HG02981 (cell line): ENCODE measurements around the gene MYO18B.

Experiments used
- ATAC-seq: cut with Tn5 transposase; IDR thresholded peaks from one replicate; pipeline ENCODE4 v1.9.1; 2021; ENCODE audit warnings: mild to moderate bottlenecking, moderate library complexity; ENCODE audit not compliant: unreplicated experiment

MYO18B gene

DNA sequence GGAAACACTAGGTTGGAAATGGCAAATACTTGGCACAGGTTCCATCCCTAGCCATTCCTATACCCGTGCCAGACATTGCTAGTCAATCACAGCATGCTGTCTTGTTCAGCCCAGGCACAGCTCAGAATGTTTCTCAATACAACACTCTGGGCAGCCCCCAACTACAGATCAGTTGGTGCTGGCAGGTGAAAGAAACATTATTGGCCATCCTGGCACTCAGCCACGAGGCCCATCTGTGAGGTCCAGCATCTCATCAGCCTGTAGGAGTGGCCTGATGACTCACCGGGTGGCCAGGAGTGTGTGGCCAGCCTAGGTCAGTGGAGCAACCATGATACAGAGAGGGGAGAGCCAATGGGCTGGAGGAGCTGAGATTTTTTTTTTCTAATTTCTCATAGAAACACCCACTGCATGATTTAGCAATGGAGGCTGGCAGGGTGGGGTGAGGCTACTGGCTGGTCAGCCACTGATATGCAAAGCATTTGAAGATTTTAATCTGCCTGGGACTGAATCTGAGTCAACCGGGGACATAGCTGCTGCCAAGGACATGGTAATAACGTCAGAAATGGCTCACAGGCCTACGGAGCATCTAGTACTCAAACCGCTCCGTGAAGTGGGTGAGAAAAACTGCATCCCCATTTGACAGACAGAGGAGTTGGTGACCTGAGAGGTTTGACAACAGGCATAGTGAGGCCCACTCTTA, 5.4 kb downstream of the MYO18B start:
- ATAC-seq = no peak

DNA sequence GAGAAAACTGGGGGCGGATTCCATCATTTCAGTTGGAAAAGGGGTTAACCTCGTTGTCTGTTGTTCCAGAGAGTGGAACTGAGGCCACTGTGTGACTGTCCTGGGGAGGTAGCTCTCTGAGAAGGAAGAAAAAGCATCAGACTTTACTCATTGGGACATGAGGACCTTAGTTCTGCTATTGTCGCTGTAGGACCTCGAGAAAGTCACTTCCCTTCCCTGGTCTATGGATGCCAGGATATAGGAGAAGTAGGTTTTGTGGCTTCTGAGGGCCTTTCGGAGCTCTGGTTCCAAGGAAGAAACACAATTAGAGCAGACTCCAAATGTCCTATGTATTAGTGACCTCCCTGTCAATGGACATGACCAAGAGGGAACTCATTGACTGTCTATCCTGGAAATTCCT, 6.2 kb downstream of the MYO18B start:
- no peak for ATAC-seq

DNA sequence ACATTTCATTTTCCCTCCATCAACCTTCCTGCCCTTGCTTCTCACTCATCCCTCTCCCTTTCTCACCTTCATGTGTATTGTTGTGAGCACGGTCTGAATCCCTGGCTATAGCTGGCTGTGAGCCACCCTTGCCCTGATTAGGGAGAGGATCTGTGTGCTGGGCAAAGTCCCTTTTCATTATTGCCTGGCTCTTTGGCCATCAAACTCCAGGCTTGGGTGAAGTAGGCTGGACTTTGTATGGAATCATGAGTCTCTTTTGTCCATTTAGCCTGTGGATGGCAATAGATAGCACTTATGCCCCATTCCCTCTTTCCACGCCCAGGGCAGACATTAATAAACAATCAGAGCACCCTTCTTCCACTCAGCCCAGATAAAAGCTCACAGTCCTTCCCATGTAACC, 6.7 kb downstream of the MYO18B start:
- ATAC-seq = no peak

DNA sequence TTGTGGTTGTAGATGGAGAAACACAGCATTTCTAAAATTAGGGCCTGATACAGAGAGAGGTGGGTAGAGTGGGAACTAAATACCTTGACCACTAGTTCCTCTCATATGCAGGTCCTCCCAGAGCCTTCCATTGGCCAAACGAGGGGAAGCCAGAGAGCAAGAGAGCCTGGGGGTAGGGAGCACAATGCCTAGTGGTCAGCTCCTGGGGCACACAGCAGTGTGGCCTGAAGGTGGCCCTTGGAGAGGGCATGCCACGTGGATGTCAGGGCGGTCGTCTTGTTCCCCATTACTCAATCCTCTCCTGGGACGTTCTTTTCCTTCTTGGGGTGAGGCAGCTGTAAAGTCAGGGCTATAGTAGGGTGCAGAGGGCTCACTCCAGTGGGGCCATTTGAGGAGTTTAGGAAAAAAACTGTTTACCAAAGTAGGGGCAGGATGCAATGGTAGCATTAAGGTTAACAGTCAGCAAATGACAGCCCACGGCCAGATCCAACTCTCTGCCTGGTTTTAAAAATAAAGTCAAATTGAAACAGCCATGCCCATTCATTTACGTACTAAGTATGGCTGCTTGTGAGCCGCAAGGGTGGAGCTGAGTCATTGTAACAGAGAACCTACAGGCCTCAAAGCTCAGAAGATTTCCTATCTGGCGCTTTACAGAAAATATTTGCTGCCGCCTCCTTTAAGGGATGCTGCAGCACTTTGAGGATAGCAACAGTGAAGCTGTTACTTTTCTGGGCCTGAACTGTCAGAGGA, 7.6 kb downstream of the MYO18B start:
- ATAC-seq = no peak

DNA sequence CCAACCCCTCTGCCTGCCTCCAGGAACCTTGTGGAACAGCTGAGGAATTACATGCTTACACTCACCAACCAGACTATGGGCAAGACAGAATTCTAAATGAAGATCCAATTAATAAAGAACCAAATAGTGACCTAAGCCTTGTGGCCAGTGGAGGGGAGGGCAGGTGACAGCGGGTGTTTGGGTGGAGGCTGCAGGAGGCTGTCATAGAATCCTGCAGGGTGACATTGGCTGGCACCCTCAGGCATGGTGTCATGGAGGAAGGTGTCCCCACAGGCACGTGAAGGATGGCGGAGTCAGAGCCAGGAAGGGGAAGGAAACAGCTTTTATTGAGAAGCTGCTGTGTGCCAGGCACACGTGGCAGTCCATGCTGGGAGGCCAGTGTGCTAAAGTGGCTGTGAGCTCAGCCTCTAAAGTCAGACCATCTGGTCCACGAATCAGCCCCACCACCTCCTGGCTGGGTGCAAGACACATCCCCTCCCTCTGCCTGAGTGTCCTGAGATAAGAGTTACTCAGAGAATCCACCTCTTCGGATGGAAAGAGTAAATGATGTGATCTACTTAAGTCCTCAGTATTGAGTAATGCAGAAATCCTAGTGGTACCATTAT, 8.7 kb downstream of the MYO18B start:
- ATAC-seq = no peak

DNA sequence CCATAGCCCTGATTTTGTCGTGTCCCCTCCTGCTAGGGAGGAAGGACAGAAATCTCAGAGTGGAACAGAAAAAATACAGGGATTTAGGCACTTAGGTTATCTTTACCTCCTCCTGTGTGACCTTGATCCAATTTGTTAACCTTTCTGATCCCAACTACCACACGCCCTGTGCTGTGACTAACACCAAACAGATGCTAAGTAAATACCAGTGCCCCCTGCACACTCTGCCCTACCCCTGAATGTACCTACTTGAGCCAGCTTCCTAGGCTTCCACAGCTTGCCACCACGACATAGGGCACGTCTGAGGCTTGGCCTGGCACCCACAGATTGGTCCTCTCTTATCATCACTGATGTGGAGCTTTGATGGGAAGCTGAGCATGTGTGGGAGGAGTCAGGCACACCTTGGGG, 9.2 kb downstream of the MYO18B start:
- ATAC-seq = no peak

DNA sequence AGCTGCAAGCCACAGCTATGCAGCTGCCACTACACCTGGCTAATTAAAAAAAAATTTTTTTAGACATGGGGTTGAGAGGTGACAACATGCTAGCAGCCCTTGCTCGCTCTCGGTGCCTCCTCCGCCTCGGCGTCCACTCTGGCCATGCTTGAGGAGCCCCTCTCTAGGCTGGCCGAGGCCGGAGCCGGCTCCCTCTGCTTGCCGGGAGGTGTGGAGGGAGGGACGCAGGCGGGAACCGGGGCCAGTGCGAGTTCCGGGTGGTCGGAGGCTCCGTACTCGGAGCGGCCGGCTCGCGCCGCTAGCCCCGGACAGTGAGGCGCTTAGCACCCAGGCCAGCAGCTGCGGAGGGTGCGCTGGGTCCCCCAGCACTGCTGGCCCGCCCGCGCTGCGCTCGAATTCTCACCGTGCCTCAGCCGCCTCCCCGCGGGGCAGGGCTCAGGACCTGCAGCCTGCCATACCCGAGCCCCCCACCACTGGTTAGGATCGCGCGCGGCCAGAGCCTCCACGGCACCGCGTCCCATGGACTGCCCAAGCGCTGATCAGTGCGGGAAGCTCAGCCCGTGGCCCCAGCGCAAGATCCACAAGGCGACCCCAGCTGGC, 10.7 kb downstream of the MYO18B start:
- ATAC-seq = no peak

DNA sequence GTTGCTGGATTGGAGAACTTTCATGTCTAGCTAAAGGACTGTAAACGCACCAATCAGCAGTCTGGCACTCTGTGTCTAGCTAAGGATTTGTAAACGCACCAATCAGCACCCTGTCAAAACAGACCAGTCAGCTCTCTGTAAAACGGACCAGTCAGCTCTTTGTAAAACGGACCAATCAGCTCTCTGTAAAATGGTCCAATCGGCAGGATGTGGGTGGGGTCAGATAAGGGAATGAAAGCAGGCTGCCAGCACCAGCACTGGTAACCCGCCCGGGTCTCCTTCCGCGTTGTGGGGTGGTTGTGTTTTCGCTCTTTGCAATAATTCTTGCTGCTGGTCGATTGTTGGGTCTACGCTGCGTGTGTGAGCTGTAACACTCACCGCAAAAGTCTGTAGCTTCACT, 11.3 kb downstream of the MYO18B start:
- no peak for ATAC-seq

DNA sequence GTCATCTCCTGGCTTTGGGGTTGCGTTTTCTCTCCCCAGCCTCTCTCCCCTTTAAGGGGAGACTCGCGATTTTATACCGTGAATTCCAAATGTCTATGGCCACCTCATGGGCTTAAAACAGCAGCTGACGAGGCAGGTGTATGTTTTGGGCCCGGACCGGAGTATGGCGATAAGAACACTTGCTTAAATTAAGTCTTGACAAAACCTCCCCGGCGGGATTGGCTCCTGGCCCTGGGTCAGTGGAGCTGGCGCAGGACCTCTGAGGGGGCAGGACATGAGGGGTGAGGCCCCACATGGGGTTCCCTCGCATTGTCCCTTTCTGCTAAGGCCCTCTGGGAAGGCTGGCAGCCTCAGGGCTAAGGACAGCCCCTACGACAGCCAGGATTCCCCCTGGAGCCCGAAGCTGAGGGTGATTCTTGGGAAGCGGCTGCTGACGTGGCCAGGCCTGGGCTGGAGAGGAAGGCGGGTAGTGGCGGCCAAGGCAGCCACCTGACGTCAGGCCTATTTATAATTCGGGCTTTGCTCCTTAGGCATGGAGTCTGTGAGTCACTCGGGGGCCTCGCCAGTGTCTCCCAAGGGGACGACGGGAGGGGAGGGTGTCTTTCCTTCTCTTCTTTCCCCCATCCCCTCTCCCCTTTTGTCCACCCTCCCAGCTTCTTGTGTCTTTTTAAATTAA, 12.7 kb downstream of the MYO18B start:
- ATAC-seq = no peak

DNA sequence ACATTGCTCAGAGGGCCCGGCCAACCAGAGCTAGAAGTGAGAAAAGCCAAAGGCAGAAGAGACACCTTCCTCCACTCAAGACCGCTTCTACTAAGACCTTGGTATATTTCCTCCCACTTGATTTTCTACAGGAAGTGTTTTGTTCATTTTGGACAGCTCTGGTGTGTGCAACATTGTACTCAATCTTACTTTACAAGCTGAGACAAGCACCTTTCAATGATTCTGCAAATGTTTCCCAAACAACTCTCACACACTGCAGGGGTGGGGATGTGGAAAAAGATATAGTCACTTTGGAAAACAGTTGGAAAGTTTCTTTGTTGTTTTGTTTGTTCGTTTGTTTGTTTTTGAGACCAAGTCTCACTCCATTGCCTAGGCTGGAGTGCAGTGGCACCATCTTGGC, 15.7 kb downstream of the MYO18B start:
- no peak for ATAC-seq

DNA sequence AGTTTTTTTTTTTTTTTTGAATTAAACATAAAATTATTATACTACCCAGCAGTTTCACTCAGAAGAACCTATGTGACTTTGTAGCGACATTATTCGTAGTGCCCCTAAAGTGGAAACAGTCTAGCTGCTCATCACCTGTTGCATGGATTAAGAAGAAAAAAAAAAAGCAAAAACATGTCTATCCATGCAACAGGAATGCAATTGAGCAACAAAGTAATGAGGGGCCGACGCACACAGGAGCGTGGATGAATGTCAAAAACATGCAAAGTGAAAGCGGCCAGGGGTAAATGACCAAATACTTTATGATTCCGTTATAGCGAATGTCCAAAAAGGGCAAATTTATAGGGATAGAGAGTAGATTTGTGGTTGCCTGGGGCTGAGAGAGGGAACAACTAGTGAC, 16.3 kb downstream of the MYO18B start:
- no peak for ATAC-seq

DNA sequence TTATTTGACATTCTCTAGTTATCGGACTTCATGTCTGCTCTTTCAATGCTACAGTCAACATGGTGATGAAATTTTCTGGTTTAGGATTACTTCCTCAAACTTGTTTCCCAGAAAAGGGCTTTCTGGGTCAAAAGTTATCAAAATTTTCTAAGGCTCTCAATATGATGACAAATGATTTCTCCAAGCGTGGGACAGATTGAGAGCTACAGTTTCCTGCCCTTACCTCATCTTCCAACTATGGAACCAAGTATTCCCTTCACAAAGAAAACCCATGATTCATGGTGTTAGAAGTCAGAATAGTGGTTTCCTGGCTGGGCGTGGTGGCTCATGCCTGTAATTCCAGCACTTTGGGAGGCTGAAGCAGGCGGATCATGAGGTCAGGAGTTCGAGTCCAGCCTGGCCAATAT, 17.8 kb downstream of the MYO18B start:
- ATAC-seq = no peak

DNA sequence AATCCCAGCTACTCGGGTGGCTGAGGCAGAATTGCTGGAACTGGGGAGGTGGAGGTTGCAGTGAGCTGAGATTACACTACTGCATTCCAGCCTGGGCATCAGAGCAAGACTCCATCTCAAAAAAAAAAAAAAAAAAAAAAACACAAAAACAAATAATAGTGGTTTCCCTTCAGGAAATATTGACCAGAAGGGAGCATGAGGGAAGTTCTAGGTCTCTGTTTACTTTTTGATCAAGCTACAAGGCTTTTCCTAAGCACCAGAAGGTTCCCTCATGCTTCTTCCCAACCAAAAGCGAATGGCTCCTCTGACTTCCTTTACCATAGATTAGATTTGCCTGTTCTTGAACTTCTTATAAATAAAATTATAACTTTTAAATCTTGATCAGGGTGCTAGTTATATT, 18.3 kb downstream of the MYO18B start:
- ATAC-seq = no peak

DNA sequence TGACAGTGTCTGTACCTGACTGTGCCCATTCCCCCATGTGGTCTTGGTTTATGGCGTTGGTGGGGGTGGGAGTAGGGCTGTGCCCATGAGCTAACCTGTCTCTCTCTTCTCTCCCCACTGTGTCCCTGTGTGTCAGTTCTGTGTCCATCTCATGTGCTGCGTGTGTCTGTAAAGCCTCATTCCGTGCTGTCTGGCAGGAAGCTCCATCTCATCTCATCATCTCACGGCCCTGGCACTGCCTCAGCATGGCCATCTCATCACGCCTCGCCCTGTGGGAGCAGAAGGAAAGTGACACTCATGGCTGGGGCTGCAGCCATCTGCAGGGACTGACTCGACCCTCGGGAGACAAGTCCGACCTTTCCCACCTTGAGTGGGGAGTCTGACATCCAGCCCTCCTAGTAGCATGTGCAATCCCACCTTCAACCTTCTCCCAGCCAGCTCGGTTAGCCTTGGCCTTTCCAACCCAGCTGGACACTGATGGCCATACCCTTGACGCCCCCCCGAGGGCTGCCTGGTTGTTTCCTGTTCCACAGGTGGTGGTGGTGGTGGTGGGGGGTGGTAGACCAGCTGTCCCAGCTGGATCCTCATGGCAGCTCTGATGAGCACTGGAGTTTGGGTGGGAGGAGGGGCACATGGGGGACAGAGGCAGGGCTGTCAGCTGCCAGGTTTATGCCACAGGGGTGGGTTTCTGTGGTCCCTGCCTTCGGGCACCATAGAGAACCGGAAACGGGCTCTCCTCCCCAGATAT, 19.0 kb downstream of the MYO18B start:
- no peak for ATAC-seq

DNA sequence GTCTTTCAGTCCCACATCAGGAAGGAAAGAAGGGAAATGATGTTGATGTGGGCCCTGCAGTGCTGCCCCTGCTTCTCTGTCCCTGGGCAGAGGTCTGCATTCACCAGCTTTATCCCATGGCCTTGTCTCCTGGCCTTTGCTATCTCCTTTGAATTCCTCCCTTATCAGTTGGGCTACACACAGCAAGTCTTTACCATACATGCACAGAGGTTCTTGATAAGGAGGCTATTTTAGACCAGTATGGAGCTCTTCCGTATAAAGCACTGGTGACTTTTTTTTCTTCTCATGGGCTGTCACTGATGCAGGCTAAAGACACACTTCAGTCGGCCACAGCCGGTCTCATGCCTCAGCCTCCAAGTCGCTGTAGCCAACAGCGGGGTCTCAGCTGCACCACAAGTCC, 20.2 kb downstream of the MYO18B start:
- ATAC-seq = no peak

DNA sequence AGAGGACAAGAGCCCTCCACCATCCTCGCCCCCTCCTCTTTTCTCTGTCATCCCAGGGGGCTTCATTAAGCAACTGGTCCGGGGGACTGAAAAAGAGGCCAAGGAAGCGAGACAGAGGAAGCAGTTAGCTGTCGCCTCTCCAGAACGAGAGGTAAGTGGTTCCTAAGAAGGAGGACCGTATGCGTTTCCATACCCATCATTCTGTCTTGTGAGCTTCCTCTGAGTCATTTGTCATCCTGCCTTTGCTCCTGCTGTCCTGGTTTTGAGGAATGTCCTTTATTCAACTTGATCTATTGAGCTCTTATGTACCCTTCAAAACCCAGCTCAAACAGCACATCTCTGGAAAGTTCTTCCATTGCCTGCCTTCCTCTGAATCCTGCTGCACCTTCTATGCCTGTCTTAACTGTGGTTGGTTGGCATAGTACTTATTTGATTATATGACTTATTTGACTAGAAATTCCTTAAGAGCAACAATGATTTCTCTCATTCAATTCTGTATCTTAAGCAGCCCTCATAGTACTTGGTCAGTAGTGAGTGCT, 21.3 kb downstream of the MYO18B start:
- ATAC-seq = no peak

DNA sequence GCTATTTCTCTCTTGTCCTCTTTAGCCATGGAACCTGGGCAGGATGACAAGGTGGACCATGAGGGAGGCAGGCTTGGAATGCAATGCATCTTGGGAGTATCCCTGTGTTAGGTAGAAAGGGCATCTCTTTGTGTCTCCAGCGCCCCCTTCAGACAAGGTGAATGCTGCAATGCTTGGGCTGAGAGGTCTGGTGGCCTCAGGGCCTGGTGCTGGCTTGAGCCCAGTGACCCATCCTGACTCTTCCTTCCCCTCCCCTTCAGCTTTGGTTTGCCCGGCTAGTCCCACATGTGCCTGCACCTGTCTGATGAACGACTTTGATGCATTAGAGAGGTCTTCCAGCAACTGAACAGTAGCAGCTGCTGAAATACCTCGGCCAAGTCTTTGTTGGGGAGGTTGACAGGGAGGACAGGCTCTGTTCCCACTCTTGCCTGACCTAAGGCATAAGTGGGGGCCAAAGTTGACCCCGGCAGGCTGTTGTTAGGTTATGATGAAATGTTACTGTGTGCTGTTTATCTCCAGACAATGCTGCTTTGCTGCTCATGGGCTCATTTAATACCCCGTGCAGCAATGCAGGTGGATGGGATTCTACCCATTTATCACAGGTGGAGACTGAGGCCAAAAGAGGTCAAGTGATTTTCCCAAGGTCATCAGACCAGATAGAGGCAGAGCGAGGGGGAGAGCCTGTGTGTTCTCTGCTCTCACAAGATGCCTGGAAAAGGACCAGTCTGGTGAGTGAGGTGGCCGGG, 22.5 kb downstream of the MYO18B start:
- ATAC-seq = no peak

DNA sequence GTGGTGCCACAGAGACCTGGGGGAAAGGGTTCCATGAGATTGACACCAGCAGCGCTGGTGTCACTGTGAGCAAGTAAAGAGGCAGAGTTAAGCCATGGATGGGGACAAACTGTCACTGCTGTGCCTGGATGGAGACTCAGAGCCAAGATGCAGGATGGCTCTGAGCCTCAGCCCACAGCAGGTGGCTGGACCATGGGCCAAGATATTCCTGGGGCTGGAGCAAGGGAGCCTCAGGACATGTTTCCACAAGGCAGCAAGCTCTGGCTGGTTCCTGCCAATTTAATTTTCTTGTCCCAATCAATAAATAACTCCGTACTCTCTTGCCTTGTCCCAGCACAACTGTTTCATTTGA, 23.0 kb downstream of the MYO18B start:
- ATAC-seq = no peak

DNA sequence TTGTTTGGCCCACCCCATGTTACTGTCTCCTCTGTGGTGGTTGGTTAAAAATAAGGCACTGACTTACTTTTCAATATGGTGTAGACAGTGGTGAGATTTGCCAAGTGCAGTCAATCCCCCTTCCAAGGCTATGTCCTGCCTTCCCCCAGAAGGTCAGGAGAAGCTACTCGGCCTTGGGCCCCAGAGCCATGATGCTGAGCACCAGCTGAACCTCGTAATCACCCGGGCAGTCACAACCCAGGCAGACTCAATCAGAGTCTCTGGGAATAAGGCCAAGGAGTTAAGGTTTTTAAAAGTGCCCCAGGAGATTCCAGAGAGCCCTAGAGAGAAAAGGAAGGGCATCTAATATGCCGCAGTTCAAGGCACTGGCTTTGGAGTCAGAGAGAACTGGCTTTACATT, 23.8 kb downstream of the MYO18B start:
- ATAC-seq = no peak

DNA sequence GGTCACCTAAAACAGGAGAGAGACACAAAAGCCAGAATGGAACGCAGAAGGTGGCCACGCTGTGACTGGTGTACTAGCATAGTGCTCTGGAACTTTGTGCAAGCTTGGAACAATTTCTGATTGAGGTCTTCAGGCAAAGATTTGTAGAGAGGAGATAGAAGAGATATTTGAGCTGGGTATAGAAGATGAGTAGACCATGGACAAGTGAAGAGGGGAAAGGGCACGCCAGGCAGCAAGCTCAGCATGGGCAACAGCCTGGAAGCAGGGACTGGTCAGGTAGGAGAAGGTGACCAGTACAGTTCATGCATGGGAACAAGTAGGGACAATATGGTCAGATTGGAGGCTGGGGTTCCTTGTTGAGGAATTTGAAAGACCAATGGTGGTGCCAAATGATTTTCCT, 24.4 kb downstream of the MYO18B start:
- no peak for ATAC-seq
